MCF 10A (cell line): ENCODE measurements around the gene CFAP58. TPM values are rescaled to one million over a fixed set of nuclear protein-coding genes. Genes with fewer than 3 reads are reported as not detected.
A peak's percentile ranks its signal among the peaks of the same experiment; 100 is the strongest.

Experiments used
- BruUV-seq: library from RNA; stranded (reverse); fragments of 400-500 nt; replicated peaks from 2 replicates; lab custom pipeline; 2021; lab: Mats Ljungman, UMichigan
- CTCF ChIA-PET: fragments of 300-600 bp; sonication (Branson Sonifier 250); formaldehyde crosslinking; extraction: SDS; loops from one replicate; lab custom pipeline; 2021; ENCODE audit warnings: antibody characterized with exemption, inconsistent platforms; lab: Yijun Ruan, JAX
- POLR2A ChIA-PET: fragments of 300-600, 350-650 bp; sonication (Branson Sonifier 250); formaldehyde crosslinking; extraction: SDS; loops from one replicate; lab custom pipeline; 2020; ENCODE audit warnings: antibody characterized with exemption, inconsistent platforms; lab: Yijun Ruan, JAX
- DNase-seq: peaks from one replicate; pipeline ENCODE4 v3.0.0-alpha.2; 2018; ENCODE audit not compliant: unreplicated experiment
- H3K27ac Mint-ChIP-seq: one replicate; pipeline ENCODE4 v1.8.0; 2022; ENCODE audit warnings: mild to moderate bottlenecking, low read depth, mixed read lengths; ENCODE audit not compliant: unreplicated experiment
- H3K27me3 Mint-ChIP-seq: one replicate; pipeline ENCODE4 v1.8.0; 2022; ENCODE audit warnings: mixed read lengths; ENCODE audit not compliant: insufficient read depth, unreplicated experiment
- H3K36me3 Mint-ChIP-seq: one replicate; pipeline ENCODE4 v1.8.0; 2022; ENCODE audit warnings: mild to moderate bottlenecking, moderate library complexity, mixed read lengths; ENCODE audit not compliant: insufficient read depth, unreplicated experiment
- H3K4me1 Mint-ChIP-seq: one replicate; pipeline ENCODE4 v1.8.0; 2022; ENCODE audit warnings: mixed read lengths; ENCODE audit not compliant: insufficient read depth, unreplicated experiment
- H3K4me3 Mint-ChIP-seq: one replicate; pipeline ENCODE4 v1.8.0; 2022; ENCODE audit warnings: mild to moderate bottlenecking, moderate library complexity, mixed read lengths; ENCODE audit not compliant: unreplicated experiment
- H3K9me3 Mint-ChIP-seq: one replicate; pipeline ENCODE4 v1.8.0; 2022; ENCODE audit warnings: mixed read lengths; ENCODE audit not compliant: unreplicated experiment
- CTCF ChIP-seq: fragments of 200-600 bp; IDR thresholded peaks from one replicate; pipeline ENCODE4 v1.8.0; 2022; ENCODE audit warnings: antibody characterized with exemption, mild to moderate bottlenecking; ENCODE audit not compliant: unreplicated experiment
- intact Hi-C: fragments of 100-400 bp; cut with micrococcal nuclease; formaldehyde crosslinking; loops from 2 replicates; pipeline ENCODE4 v1.14.1; 2022
- total RNA-seq: library from RNA; stranded (reverse); gene quantifications from 2 replicates; pipeline ENCODE4 v1.2.3, GENCODE V29; 2022

CFAP58 gene
- total RNA-seq, 1 experiment from 2014 or later = 0.89 TPM

GRCh38 chr10:104440221-104440620, 86.6 kb downstream of the CFAP58 start:
- no peak for DNase-seq
- intact Hi-C loops = no loop called here
- ChIA-PET CTCF (interaction anchor here (0.6 to 1.0 kb wide), 2 partner anchors 86 to 180 kb away, joined by 3 read pairs; no protein-coding TSS in a partner anchor), POLR2A (no interaction called here)
- BruUV-seq = no TSS peak
- H3K4me1 Mint-ChIP-seq = peaks cover 28% of the 10 kb centered on the region
- H3K9me3 Mint-ChIP-seq = no peaks in the 10 kb centered on the region
- no peak overlapping the region for H3K4me3 Mint-ChIP-seq
- no peak overlapping the region for H3K27ac Mint-ChIP-seq
- TF ChIP-seq CTCF = no peak
- no peaks in the 10 kb centered on the region for H3K36me3 Mint-ChIP-seq
- H3K27me3 Mint-ChIP-seq = no peaks in the 10 kb centered on the region

GRCh38 chr10:104441329-104442000, 87.8 kb downstream of the CFAP58 start:
- Mint-ChIP-seq H3K4me1 (peaks cover 26% of the 10 kb centered on the region), H3K4me3 (no peak overlapping the region), H3K27ac (peak overlapping the region; percentile 67), H3K27me3 (no peaks in the 10 kb centered on the region), H3K36me3 (no peaks in the 10 kb centered on the region), H3K9me3 (no peaks in the 10 kb centered on the region)
- DNase-seq = peak; percentile 77
- ChIA-PET POLR2A (interaction anchor here (0.7 kb wide), 1 partner anchor 10 kb away, joined by 3 read pairs; no protein-coding TSS in a partner anchor), CTCF (interaction anchor here (0.6 kb wide), 1 partner anchor 1673 kb away, joined by 3 read pairs; no protein-coding TSS in a partner anchor)
- no TSS peak for BruUV-seq
- intact Hi-C loops = no loop called here
- no peak for TF ChIP-seq CTCF

- DNase-seq = peak; percentile 68
- no TSS peak for BruUV-seq
- no peak overlapping the region for H3K4me3 Mint-ChIP-seq
Observed at GRCh38 chr10:104445359-104445758, 91.7 kb downstream of the CFAP58 start.

More at GRCh38 chr10:104445359-104445758, 91.7 kb downstream of the CFAP58 start:
- Mint-ChIP-seq H3K4me1 (peaks cover 50% of the 10 kb centered on the region), H3K27me3 (no peaks in the 10 kb centered on the region), H3K36me3 (no peaks in the 10 kb centered on the region), H3K27ac (no peak overlapping the region), H3K9me3 (no peaks in the 10 kb centered on the region)
- CTCF ChIA-PET = interaction anchor here (0.8 to 1.0 kb wide), 2 partner anchors 138 to 169 kb away, joined by 3 read pairs; no protein-coding TSS in a partner anchor
- no peak for TF ChIP-seq CTCF
- intact Hi-C loops = no loop called here
- POLR2A ChIA-PET = interaction anchor here (0.6 kb wide), 1 partner anchor 21 kb away, joined by 4 read pairs; no protein-coding TSS in a partner anchor
